LoVo (cell line): ENCODE measurements around the gene CTNNA3.

Experiments
- DNase-seq: peaks from one replicate; pipeline ENCODE4 v3.0.0-alpha.2; 2016; ENCODE audit warnings: low spot score

CTNNA3 gene

GRCh38 chr10:66071907-66072306 is 1624.1 kb downstream of the CTNNA3 start:
- DNase-seq: no peak

- no peak for DNase-seq
Observed at GRCh38 chr10:66058594-66058993, 1637.4 kb downstream of the CTNNA3 start.

GRCh38 chr10:66049335-66049734 is 1646.7 kb downstream of the CTNNA3 start:
- no peak for DNase-seq

GRCh38 chr10:66045859-66046258 is 1650.1 kb downstream of the CTNNA3 start:
- no peak for DNase-seq

GRCh38 chr10:66041771-66042170 is 1654.2 kb downstream of the CTNNA3 start:
- no peak for DNase-seq

GRCh38 chr10:66038623-66039022 is 1657.4 kb downstream of the CTNNA3 start:
- no peak for DNase-seq

GRCh38 chr10:66026321-66026720 is 1669.7 kb downstream of the CTNNA3 start:
- no peak for DNase-seq

- DNase-seq: no peak
Observed at GRCh38 chr10:66025186-66025585, 1670.8 kb downstream of the CTNNA3 start.

- DNase-seq: no peak
Observed at GRCh38 chr10:66021423-66021822, 1674.6 kb downstream of the CTNNA3 start.

- DNase-seq: no peak
Observed at GRCh38 chr10:66008221-66008620, 1687.8 kb downstream of the CTNNA3 start.

GRCh38 chr10:66006411-66006810 is 1689.6 kb downstream of the CTNNA3 start:
- no peak for DNase-seq

- no peak for DNase-seq
Observed at GRCh38 chr10:65993451-65993850, 1702.5 kb downstream of the CTNNA3 start.

GRCh38 chr10:65968871-65969270 is 1727.1 kb downstream of the CTNNA3 start:
- no peak for DNase-seq

- no peak for DNase-seq
Observed at GRCh38 chr10:65968437-65968836, 1727.6 kb downstream of the CTNNA3 start.

GRCh38 chr10:65964205-65964604 is 1731.8 kb downstream of the CTNNA3 start:
- DNase-seq: no peak

- DNase-seq: no peak
Observed at GRCh38 chr10:65952086-65952485, 1743.9 kb downstream of the CTNNA3 start.

GRCh38 chr10:65950075-65950474 is 1745.9 kb downstream of the CTNNA3 start:
- no peak for DNase-seq

- DNase-seq: no peak
Observed at GRCh38 chr10:65949526-65949925, 1746.5 kb downstream of the CTNNA3 start.

GRCh38 chr10:65945061-65945460 is 1750.9 kb downstream of the CTNNA3 start:
- no peak for DNase-seq

GRCh38 chr10:65943451-65943850 is 1752.5 kb downstream of the CTNNA3 start:
- no peak for DNase-seq

- DNase-seq: no peak
Observed at GRCh38 chr10:65940816-65941662, 1755.0 kb downstream of the CTNNA3 start.

GRCh38 chr10:65940105-65940504 is 1755.9 kb downstream of the CTNNA3 start:
- DNase-seq: no peak

GRCh38 chr10:65931291-65932070 is 1764.5 kb downstream of the CTNNA3 start:
- DNase-seq: no peak
